22Rv1 (cell line): ENCODE measurements around the gene OR7E24.

Source experiments
- CTCF ChIP-seq: fragments of 450-650 bp; IDR thresholded peaks from 2 replicates; pipeline ENCODE4 v1.5.1; 2017; ENCODE audit warnings: mild to moderate bottlenecking
- ZFX ChIP-seq: fragments of 450-650 bp; IDR thresholded peaks from 2 replicates; pipeline ENCODE4 v1.6.1; 2017; ENCODE audit warnings: antibody characterized with exemption, borderline replicate concordance

- no peak for TF ChIP-seq CTCF
- no peak for TF ChIP-seq ZFX
Observed at GRCh38 chr19:9296336-9296735, 45.6 kb downstream of the OR7E24 start.
